Mesodermal cell (in vitro differentiated cells): Measurements from ENCODE around the gene TRIML2.
"Not testable (repeated sequence)": the region's sequence is repeated elsewhere in the genome, so short reads cannot be mapped to it uniquely, and the experiment has no call there.

ENCODE experiments used
- H3K27ac ChIP-seq: 2 replicates; pipeline ENCODE4 v1.7.0; 2013; ENCODE audit warnings: mild to moderate bottlenecking, low read depth, low read length, moderate library complexity; ENCODE audit not compliant: severe bottlenecking
- H3K36me3 ChIP-seq: 2 replicates; pipeline ENCODE4 v1.7.1; 2013; ENCODE audit warnings: mild to moderate bottlenecking, low read length, moderate library complexity; ENCODE audit not compliant: control insufficient read depth, insufficient read depth
- H3K4me1 ChIP-seq: one replicate; pipeline ENCODE4 v1.7.1; 2013; ENCODE audit warnings: mild to moderate bottlenecking, low read length; ENCODE audit not compliant: insufficient read depth, control insufficient read depth, poor library complexity, severe bottlenecking
- H3K4me3 ChIP-seq: 2 replicates; pipeline ENCODE4 v1.7.0; 2013; ENCODE audit warnings: low read length, control low read depth, mild to moderate bottlenecking; ENCODE audit not compliant: insufficient read depth, poor library complexity, severe bottlenecking; ENCODE audit errors: extremely low read depth
- H3K9me3 ChIP-seq: 2 replicates; pipeline ENCODE4 v1.7.1; 2013; ENCODE audit warnings: mild to moderate bottlenecking, low read length, moderate library complexity; ENCODE audit not compliant: control insufficient read depth
- WGBS, 2 experiments: methylation state at CpG; one replicate each; pipeline ENCODE4 v1.1.5; 2013; ENCODE audit warnings: missing lambda C conversion rate in 2 of 2; ENCODE audit not compliant: insufficient coverage in 2 of 2; 5-methylcytosine and 5-hydroxymethylcytosine counted together

Gene TRIML2

GRCh38 chr4:188107931-188108843 lies 1.2 kb downstream of the TRIML2 start:
- Histone ChIP-seq H3K9me3 (no peaks in the 10 kb centered on the region), H3K4me3 (peak overlapping the region; percentile 38), H3K27ac (peak overlapping the region; percentile 72), H3K36me3 (peaks cover 21% of the 10 kb centered on the region), H3K4me1 (peaks cover 21% of the 10 kb centered on the region)
- WGBS, 2 experiments: 9 to 15% methylated on average over 7 to 8 of the region's 10 CpGs

- Histone ChIP-seq H3K4me3 (no peak overlapping the region), H3K9me3 (no peaks in the 10 kb centered on the region), H3K27ac (no peak overlapping the region), H3K4me1 (peaks cover 21% of the 10 kb centered on the region), H3K36me3 (peaks cover 22% of the 10 kb centered on the region)
- 93 to 96% methylated on average over 23 to 38 of the region's 40 CpGs for WGBS, 2 experiments
These were observed 2.9 kb downstream of the TRIML2 start for GRCh38 chr4:188106454-188106853.

GRCh38 chr4:188092824-188093223 lies 16.6 kb downstream of the TRIML2 start:
- Histone ChIP-seq H3K36me3 (peaks cover 16% of the 10 kb centered on the region), H3K9me3 (no peaks in the 10 kb centered on the region), H3K4me1 (peaks cover 9% of the 10 kb centered on the region), H3K27ac (peak overlapping the region; percentile 41), H3K4me3 (no peak overlapping the region)
- WGBS, 2 experiments: 88 to 97% methylated on average over 1 to 2 of the region's 3 CpGs

GRCh38 chr4:188086858-188087257 lies 22.5 kb downstream of the TRIML2 start:
- Histone ChIP-seq H3K36me3 (peaks cover 11% of the 10 kb centered on the region), H3K9me3 (no peaks in the 10 kb centered on the region), H3K27ac (no peak overlapping the region), H3K4me1 (peaks cover 2% of the 10 kb centered on the region), H3K4me3 (no peak overlapping the region)
- WGBS, 2 experiments: 89 to 97% methylated on average over 4 to 6 of the region's 6 CpGs

GRCh38 chr4:188082796-188083195 lies 26.6 kb downstream of the TRIML2 start:
- H3K4me3 ChIP-seq: no peak overlapping the region
- H3K4me1 ChIP-seq: peaks cover 5% of the 10 kb centered on the region
- peak overlapping the region; percentile 47 for H3K27ac ChIP-seq
- 93 to 97% methylated on average over 2 of the region's 3 CpGs for WGBS, 2 experiments
- no peaks in the 10 kb centered on the region for H3K9me3 ChIP-seq
- no peaks in the 10 kb centered on the region for H3K36me3 ChIP-seq

GRCh38 chr4:188078116-188078515 lies 31.3 kb downstream of the TRIML2 start:
- H3K9me3 ChIP-seq: no peaks in the 10 kb centered on the region
- H3K4me1 ChIP-seq: peaks cover 5% of the 10 kb centered on the region
- H3K27ac ChIP-seq: no peak overlapping the region
- H3K36me3 ChIP-seq: no peaks in the 10 kb centered on the region
- WGBS, 2 experiments: no CpG with 5 or more reads among the region's 1 CpG
- H3K4me3 ChIP-seq: no peak overlapping the region

GRCh38 chr4:188076169-188076568 lies 33.2 kb downstream of the TRIML2 start:
- 86 to 94% methylated on average over 5 to 8 of the region's 12 CpGs for WGBS, 2 experiments
- Histone ChIP-seq H3K9me3 (no peaks in the 10 kb centered on the region), H3K36me3 (no peaks in the 10 kb centered on the region), H3K4me3 (no peak overlapping the region), H3K4me1 (peaks cover 3% of the 10 kb centered on the region), H3K27ac (no peak overlapping the region)

- WGBS, 2 experiments: 92 to 94% methylated on average over 10 to 14 of the region's 14 CpGs
- no peaks in the 10 kb centered on the region for H3K9me3 ChIP-seq
- no peak overlapping the region for H3K4me3 ChIP-seq
- no peaks in the 10 kb centered on the region for H3K36me3 ChIP-seq
- H3K4me1 ChIP-seq: no peaks in the 10 kb centered on the region
- H3K27ac ChIP-seq: no peak overlapping the region
These were observed 48.3 kb downstream of the TRIML2 start for GRCh38 chr4:188061083-188061482.

- no peak overlapping the region for H3K4me3 ChIP-seq
- no peaks in the 10 kb centered on the region for H3K36me3 ChIP-seq
- no peak overlapping the region for H3K27ac ChIP-seq
- no peaks in the 10 kb centered on the region for H3K4me1 ChIP-seq
- no peaks in the 10 kb centered on the region for H3K9me3 ChIP-seq
- 86 to 99% methylated on average over 8 to 9 of the region's 9 CpGs for WGBS, 2 experiments
These were observed 56.1 kb downstream of the TRIML2 start for GRCh38 chr4:188053302-188053701.

- Histone ChIP-seq H3K36me3 (no peaks in the 10 kb centered on the region), H3K4me3 (no peak overlapping the region), H3K4me1 (no peaks in the 10 kb centered on the region), H3K9me3 (no peaks in the 10 kb centered on the region), H3K27ac (no peak overlapping the region)
- 60 to 70% methylated on average over 1 to 2 of the region's 3 CpGs for WGBS, 2 experiments
These were observed 62.7 kb downstream of the TRIML2 start for GRCh38 chr4:188046657-188047056.

- H3K4me1 ChIP-seq, H3K4me3 ChIP-seq, H3K36me3 ChIP-seq, H3K9me3 ChIP-seq, H3K27ac ChIP-seq: not testable (repeated sequence)
- 81 to 97% methylated on average over 5 to 9 of the region's 10 CpGs for WGBS, 2 experiments
These were observed 63.9 kb downstream of the TRIML2 start for GRCh38 chr4:188045461-188045860.
